ENCODE results near the gene PPP6R1. TPM values are rescaled to one million over a fixed set of nuclear protein-coding genes. Genes with fewer than 3 reads are reported as not detected.

Gene PPP6R1
- total RNA-seq, 1 donor from 2014 or later, result 63.0 TPM

DNA sequence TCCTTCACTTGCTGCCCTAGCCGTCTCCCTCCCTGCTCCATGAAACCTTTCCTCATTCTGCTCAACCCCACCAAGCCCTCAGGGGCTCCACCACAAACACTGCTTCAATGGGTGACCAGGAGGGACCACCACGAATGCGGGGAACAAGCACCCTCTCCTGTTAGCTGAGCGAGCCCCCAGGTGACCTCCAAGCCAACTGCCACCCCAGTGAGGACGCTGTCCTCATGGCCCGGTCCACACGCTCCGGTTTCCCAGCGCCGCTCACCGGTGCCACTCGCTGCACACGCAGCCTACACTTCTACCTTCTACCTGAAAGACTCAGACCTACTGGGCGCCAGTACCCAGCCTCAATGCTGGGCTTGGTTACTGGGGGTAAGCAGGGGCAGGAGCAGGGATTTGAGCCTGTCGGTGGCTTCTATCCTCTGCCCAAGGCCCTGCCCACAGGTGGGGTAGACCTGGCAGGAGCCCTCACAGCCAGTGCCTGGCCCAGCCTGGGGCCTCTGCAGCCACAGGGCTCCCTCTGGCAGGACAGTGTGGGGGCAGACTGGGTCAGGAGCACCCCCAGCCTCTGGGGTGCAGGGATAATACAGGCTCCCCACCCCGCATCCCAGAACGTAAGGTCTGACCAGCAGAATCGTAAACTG, 29.6 kb downstream of the PPP6R1 start:
- Mint-ChIP-seq H3K4me3 (ENCODE audit: unreplicated experiment) (no peak overlapping the region), H3K36me3 (ENCODE audit: unreplicated experiment) (peaks cover 18% of the 10 kb centered on the region), H3K4me1 (ENCODE audit: unreplicated experiment) (no peaks in the 10 kb centered on the region), H3K27me3 (ENCODE audit: unreplicated experiment) (no peaks in the 10 kb centered on the region), H3K27ac (ENCODE audit: unreplicated experiment) (no peak overlapping the region), H3K9me3 (ENCODE audit: unreplicated experiment) (no peaks in the 10 kb centered on the region)
- TF ChIP-seq, protein P1, sequence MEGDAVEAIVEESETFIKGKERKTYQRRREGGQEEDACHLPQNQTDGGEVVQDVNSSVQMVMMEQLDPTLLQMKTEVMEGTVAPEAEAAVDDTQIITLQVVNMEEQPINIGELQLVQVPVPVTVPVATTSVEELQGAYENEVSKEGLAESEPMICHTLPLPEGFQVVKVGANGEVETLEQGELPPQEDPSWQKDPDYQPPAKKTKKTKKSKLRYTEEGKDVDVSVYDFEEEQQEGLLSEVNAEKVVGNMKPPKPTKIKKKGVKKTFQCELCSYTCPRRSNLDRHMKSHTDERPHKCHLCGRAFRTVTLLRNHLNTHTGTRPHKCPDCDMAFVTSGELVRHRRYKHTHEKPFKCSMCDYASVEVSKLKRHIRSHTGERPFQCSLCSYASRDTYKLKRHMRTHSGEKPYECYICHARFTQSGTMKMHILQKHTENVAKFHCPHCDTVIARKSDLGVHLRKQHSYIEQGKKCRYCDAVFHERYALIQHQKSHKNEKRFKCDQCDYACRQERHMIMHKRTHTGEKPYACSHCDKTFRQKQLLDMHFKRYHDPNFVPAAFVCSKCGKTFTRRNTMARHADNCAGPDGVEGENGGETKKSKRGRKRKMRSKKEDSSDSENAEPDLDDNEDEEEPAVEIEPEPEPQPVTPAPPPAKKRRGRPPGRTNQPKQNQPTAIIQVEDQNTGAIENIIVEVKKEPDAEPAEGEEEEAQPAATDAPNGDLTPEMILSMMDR (IDR thresholded peaks at IDR 0.05), result no peak
- no peak for DNase-seq (ENCODE audit: extremely low spot score, unreplicated experiment)

DNA sequence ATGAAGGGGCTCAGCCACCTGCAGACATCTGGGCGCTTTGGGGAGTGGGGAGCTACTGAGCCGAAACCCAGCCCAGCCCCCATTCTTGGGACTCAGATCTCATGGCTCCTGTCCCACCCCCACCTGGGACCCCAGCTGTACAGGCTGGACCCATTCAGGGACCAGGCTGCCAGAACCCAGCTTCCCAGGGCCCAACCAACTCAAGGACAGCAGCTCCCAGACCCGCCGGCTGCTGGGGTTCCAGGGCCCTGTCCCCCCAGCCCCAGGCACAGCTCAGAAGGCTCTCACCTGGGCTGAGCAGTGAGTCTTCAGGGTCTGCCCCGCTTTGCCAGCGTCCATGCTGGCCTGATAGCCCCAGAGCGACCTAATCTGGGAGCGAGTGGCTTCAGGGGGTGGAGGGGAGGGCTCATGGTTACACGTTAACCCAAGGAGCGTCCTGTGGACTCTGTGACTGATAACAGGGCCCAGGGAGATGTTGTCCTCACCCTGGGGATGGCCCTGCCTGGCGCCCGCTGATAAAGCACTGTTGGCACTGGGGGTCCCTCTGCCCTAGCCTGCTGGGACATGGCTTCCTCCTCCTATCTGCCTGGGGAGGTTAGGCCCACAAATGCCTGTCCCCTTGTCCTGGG, 30.3 kb downstream of the PPP6R1 start, which contains the start of gene TMEM86B:
Gene TMEM86B (minus strand): TSS at position 361 of the 629 bp plus-strand sequence. CDS start 22 bp downstream, at position 339.
- DNase-seq (ENCODE audit: extremely low spot score, unreplicated experiment), result no peak
- Mint-ChIP-seq H3K4me3 (ENCODE audit: unreplicated experiment) (no peak within 1 kb of the TSS), H3K9me3 (ENCODE audit: unreplicated experiment) (no peaks in the 10 kb centered on the region), H3K27ac (ENCODE audit: unreplicated experiment) (no peak within 1 kb of the TSS), H3K36me3 (ENCODE audit: unreplicated experiment) (peaks cover 16% of the 10 kb centered on the region), H3K27me3 (ENCODE audit: unreplicated experiment) (no peaks in the 10 kb centered on the region), H3K4me1 (ENCODE audit: unreplicated experiment) (no peaks in the 10 kb centered on the region)
- TF ChIP-seq, protein P1 (IDR thresholded peaks at IDR 0.05), result no peak

DNA sequence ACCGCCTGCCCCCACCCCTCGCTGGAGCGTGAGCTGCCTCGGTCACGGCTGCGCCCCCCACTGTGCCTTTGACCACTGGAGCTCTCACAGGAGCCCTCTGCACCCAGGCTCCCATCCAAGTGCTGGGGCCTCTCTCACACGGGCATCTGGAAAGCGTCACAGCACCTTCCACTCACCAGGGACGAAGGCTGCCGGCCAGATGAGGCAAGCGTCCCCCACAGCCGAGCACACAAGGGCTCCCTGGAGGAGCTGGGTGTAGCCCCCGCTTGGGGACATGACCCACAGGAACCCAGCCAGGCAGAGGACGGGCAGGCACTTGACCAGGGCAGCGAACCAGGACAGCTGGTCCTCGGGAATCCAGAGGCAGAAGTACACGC, 30.8 kb downstream of the PPP6R1 start:
- Mint-ChIP-seq H3K36me3 (ENCODE audit: unreplicated experiment) (peaks cover 14% of the 10 kb centered on the region), H3K4me1 (ENCODE audit: unreplicated experiment) (no peaks in the 10 kb centered on the region), H3K27me3 (ENCODE audit: unreplicated experiment) (no peaks in the 10 kb centered on the region), H3K27ac (ENCODE audit: unreplicated experiment) (no peak overlapping the region), H3K9me3 (ENCODE audit: unreplicated experiment) (no peaks in the 10 kb centered on the region), H3K4me3 (ENCODE audit: unreplicated experiment) (no peak overlapping the region)
- no peak for DNase-seq (ENCODE audit: extremely low spot score, unreplicated experiment)
- TF ChIP-seq, protein P1 (IDR thresholded peaks at IDR 0.05), result no peak

DNA sequence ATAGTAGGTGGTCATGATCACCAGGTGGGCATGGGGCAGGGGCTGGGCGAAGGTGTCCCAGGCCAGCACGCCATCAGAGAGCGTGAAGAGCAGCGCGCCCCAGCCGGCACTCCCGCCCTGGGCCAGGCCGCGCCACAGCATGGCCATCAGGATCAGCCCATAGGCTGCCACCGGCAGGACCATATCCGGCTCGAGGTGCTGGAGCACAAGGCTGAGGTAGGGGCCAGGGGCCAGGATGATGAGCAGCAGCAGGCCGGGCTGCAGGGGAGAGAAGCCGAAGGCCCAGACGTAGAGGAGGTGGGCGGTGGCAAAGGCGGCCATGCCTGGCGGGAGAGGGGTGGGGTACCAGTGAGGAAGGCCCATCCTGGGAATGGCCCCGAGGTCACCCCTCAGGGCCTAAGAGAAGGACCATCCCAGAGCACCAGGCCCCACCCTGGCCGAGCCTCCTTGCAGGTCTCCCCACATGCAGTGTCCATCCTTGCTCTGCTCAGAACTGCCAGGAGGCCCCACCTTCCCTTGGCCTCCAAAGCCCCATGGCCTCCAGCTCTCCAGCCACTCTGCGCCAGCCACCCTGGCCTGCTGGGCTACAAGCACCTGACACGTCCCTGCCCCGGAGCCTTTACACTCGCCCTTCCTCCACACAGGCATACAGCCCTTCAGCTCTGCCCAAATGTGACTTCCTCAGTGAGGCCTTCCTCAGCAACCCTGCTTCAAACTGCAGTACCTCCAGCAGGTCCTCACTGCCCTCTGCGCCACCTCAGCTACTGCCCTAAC, 31.4 kb downstream of the PPP6R1 start:
- H3K27me3 Mint-ChIP-seq (ENCODE audit: unreplicated experiment), result no peaks in the 10 kb centered on the region
- no peak overlapping the region for H3K27ac Mint-ChIP-seq (ENCODE audit: unreplicated experiment)
- TF ChIP-seq, protein P1 (IDR thresholded peaks at IDR 0.05), result no peak
- no peak for DNase-seq (ENCODE audit: extremely low spot score, unreplicated experiment)
- H3K4me1 Mint-ChIP-seq (ENCODE audit: unreplicated experiment), result no peaks in the 10 kb centered on the region
- H3K36me3 Mint-ChIP-seq (ENCODE audit: unreplicated experiment), result peaks cover 12% of the 10 kb centered on the region
- no peak overlapping the region for H3K4me3 Mint-ChIP-seq (ENCODE audit: unreplicated experiment)
- H3K9me3 Mint-ChIP-seq (ENCODE audit: unreplicated experiment), result no peaks in the 10 kb centered on the region

DNA sequence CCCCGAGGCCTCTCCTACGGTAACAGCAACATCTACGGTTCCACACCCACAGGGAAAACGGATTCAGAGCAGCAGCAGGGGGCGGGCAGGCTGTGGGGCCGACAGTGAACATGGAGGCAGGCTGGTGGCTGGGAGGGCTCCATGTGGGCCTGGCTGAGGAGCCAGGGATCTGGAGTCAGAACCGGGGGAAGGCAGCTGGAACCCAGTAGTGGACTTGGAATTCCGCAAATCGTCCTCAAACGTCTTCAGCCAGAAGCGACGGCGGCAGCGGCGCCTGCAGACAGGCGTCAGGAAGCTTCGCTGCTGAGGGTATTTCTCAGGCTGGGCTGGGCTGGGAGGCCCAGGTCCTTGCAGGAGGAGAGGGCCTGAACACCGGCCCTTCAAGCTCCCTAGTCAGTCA, 32.0 kb downstream of the PPP6R1 start:
- Mint-ChIP-seq H3K27me3 (ENCODE audit: unreplicated experiment) (no peaks in the 10 kb centered on the region), H3K4me3 (ENCODE audit: unreplicated experiment) (no peak overlapping the region), H3K27ac (ENCODE audit: unreplicated experiment) (no peak overlapping the region), H3K4me1 (ENCODE audit: unreplicated experiment) (no peaks in the 10 kb centered on the region), H3K9me3 (ENCODE audit: unreplicated experiment) (no peaks in the 10 kb centered on the region), H3K36me3 (ENCODE audit: unreplicated experiment) (peaks cover 12% of the 10 kb centered on the region)
- DNase-seq (ENCODE audit: extremely low spot score, unreplicated experiment), result no peak
- TF ChIP-seq, protein P1 (IDR thresholded peaks at IDR 0.05), result no peak
